WTC11 (cell line): ENCODE measurements around the gene KSR1. TPM values are rescaled to one million over a fixed set of nuclear protein-coding genes. Genes with fewer than 3 reads are reported as not detected.
A peak's percentile ranks its signal among the peaks of the same experiment; 100 is the strongest.

ENCODE experiments used
- ATAC-seq: fragments of 200-7000 bp; cut with Tn5 transposase; 2 replicates; pipeline ENCODE4 v1.10.0; 2021; ENCODE audit warnings: mild to moderate bottlenecking, moderate library complexity
- CTCF ChIA-PET: fragments of 300-600 bp; sonication (Branson Sonifier 250); formaldehyde crosslinking; loops from one replicate; lab custom pipeline; 2021; ENCODE audit warnings: antibody characterized with exemption; lab: Charles Lee
- POLR2A ChIA-PET: fragments of 350-600 bp; sonication (Branson Sonifier 250); formaldehyde crosslinking; loops from one replicate; lab custom pipeline; 2021; ENCODE audit warnings: antibody characterized with exemption; lab: Charles Lee
- DNase-seq: peaks from one replicate; pipeline ENCODE4 v3.0.0; 2021; ENCODE audit warnings: low spot score
- H3K27ac Mint-ChIP-seq: 2 replicates; pipeline ENCODE4 v1.8.0; 2021; ENCODE audit warnings: mixed read lengths
- H3K27me3 Mint-ChIP-seq: 2 replicates; pipeline ENCODE4 v1.8.0; 2021; ENCODE audit warnings: low read depth, mild to moderate bottlenecking, moderate library complexity, mixed read lengths
- H3K36me3 Mint-ChIP-seq: 2 replicates; pipeline ENCODE4 v1.8.0; 2021; ENCODE audit warnings: mixed read lengths
- H3K4me1 Mint-ChIP-seq: 2 replicates; pipeline ENCODE4 v1.8.0; 2022; ENCODE audit warnings: mixed read lengths
- H3K4me3 Mint-ChIP-seq: 2 replicates; pipeline ENCODE4 v1.8.0; 2021; ENCODE audit warnings: mild to moderate bottlenecking, moderate library complexity, mixed read lengths
- H3K9me3 Mint-ChIP-seq: 2 replicates; pipeline ENCODE4 v1.8.0; 2021; ENCODE audit warnings: mixed read lengths
- ARID4B ChIP-seq: sonication (generic); formaldehyde crosslinking; IDR thresholded peaks from 2 replicates; pipeline ENCODE4 v1.8.0; 2023; ENCODE audit warnings: missing genetic modification reagents, mild to moderate bottlenecking, borderline replicate concordance
- CDX4 ChIP-seq: fragments of 250-450 bp; sonication (Bioruptor Pico); IDR thresholded peaks from 2 replicates; pipeline ENCODE4 v1.9.0; 2021; ENCODE audit warnings: moderate library complexity, mild to moderate bottlenecking, inconsistent platforms, borderline replicate concordance
- CREM ChIP-seq: sonication (generic); formaldehyde crosslinking; IDR thresholded peaks from 2 replicates; pipeline ENCODE4 v1.8.1; 2022; ENCODE audit warnings: mild to moderate bottlenecking, missing genetic modification reagents, moderate library complexity
- EMX1 ChIP-seq: fragments of 250-450 bp; sonication (Bioruptor Pico); IDR thresholded peaks from 2 replicates; pipeline ENCODE4 v1.8.0; 2021; ENCODE audit warnings: mild to moderate bottlenecking
- ERG ChIP-seq: fragments of 250-450 bp; sonication (Bioruptor Pico); IDR thresholded peaks from 2 replicates; pipeline ENCODE4 v1.8.0; 2021; ENCODE audit warnings: mild to moderate bottlenecking
- ETV6 ChIP-seq: sonication (generic); formaldehyde crosslinking; IDR thresholded peaks from 2 replicates; pipeline ENCODE4 v1.8.1; 2022; ENCODE audit warnings: mild to moderate bottlenecking, missing genetic modification reagents
- FOXJ3 ChIP-seq: sonication (generic); formaldehyde crosslinking; IDR thresholded peaks from 2 replicates; pipeline ENCODE4 v1.9.0; 2021; ENCODE audit warnings: missing genetic modification reagents, mild to moderate bottlenecking, borderline replicate concordance
- FOXP1 ChIP-seq: sonication (generic); formaldehyde crosslinking; IDR thresholded peaks from 2 replicates; pipeline ENCODE4 v1.8.0; 2022; ENCODE audit warnings: missing genetic modification reagents, mild to moderate bottlenecking, moderate library complexity, borderline replicate concordance
- GRHL2 ChIP-seq: fragments of 250-450 bp; sonication (Bioruptor Pico); IDR thresholded peaks from 2 replicates; pipeline ENCODE4 v1.8.0; 2022; ENCODE audit warnings: mild to moderate bottlenecking, moderate library complexity; ENCODE audit not compliant: insufficient replicate concordance, severe bottlenecking
- HMGA2 ChIP-seq: fragments of 250-450 bp; sonication (Bioruptor Pico); IDR thresholded peaks from 2 replicates; pipeline ENCODE4 v1.4.0; 2021; ENCODE audit warnings: mild to moderate bottlenecking, moderate library complexity
- JUN ChIP-seq: sonication (generic); formaldehyde crosslinking; IDR thresholded peaks from 2 replicates; pipeline ENCODE4 v1.8.0; 2023; ENCODE audit warnings: mild to moderate bottlenecking, missing genetic modification reagents
- TCF7 ChIP-seq: sonication (generic); formaldehyde crosslinking; IDR thresholded peaks from 2 replicates; pipeline ENCODE4 v1.8.0; 2022; ENCODE audit warnings: mild to moderate bottlenecking, low read depth, missing genetic modification reagents, moderate library complexity
- USF2 ChIP-seq: sonication (generic); formaldehyde crosslinking; IDR thresholded peaks from 2 replicates; pipeline ENCODE4 v1.8.1; 2023; ENCODE audit warnings: mild to moderate bottlenecking, missing genetic modification reagents, moderate library complexity
- ZNF232 ChIP-seq: sonication (generic); formaldehyde crosslinking; IDR thresholded peaks from 2 replicates; pipeline ENCODE4 v1.8.0; 2022; ENCODE audit warnings: mild to moderate bottlenecking, missing genetic modification reagents
- total RNA-seq: library from RNA; stranded (reverse); gene quantifications from 3 replicates; pipeline ENCODE4 v1.2.3, GENCODE V29; 2021
- TF ChIP-seq, protein P1 (sequence below): sonication (generic); formaldehyde crosslinking; IDR thresholded peaks from 2 replicates; pipeline ENCODE4 v1.8.0; 2022; ENCODE audit warnings: mild to moderate bottlenecking, missing genetic modification reagents
- TF ChIP-seq, protein P2 (sequence below): sonication (generic); formaldehyde crosslinking; IDR thresholded peaks from 2 replicates; pipeline ENCODE4 v1.8.0; 2022; ENCODE audit warnings: mild to moderate bottlenecking, missing genetic modification reagents
- TF ChIP-seq, protein P3 (sequence below): sonication (generic); formaldehyde crosslinking; IDR thresholded peaks from 2 replicates; pipeline ENCODE4 v1.8.1; 2023; ENCODE audit warnings: mild to moderate bottlenecking, missing genetic modification reagents
- TF ChIP-seq, protein P4 (sequence below): sonication (generic); formaldehyde crosslinking; IDR thresholded peaks from 2 replicates; pipeline ENCODE4 v1.8.1; 2022; ENCODE audit warnings: mild to moderate bottlenecking, missing genetic modification reagents, moderate library complexity, borderline replicate concordance
- TF ChIP-seq, protein P5 (sequence below): fragments of 250-450 bp; sonication (Bioruptor Pico); IDR thresholded peaks from 2 replicates; pipeline ENCODE4 v1.9.0; 2021; ENCODE audit warnings: mild to moderate bottlenecking

Gene KSR1
- total RNA-seq, 1 experiment from 2014 or later: 45.5 TPM

DNA sequence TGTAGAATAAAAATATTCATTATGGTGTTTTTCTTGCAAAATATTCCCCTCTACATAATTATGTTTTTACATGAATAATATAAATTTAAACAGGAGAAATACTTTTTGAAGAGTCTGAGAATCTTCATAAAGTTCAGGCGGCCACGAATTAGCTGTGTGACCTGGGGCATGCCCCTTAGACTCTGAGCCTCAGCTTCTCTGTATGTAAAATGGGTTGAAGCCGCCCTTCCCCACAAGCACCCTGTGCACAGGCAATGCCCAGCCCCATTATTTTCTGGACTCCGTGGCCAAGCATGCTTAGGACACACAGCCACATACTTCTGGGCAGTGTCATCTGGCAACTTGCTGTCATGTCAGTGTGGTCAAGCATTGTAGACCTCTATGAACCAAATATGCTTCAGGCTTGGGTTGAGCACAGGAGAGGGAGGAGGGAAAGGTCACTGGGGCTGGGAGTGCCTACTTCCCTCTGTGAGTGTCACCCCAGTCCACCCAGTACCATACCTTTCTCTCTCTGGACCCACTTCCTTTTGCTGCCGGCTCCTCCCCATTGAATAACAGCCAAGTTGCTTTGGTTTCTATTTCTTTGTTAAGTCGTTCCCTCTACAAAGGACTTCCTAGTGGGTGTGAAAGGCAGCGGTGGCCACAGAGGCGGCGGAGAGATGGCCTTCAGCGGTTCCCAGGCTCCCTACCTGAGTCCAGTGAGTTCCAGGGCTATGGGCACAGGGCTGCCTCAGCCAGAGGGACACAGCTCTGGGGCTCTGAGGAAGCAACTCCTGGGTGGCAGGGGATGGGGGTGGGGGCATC, 174.6 kb downstream of the KSR1 start, which contains the start of gene LGALS9:
LGALS9 (plus strand) TSS at position 582 of the 804 bp plus-strand sequence; CDS start at position 660, 78 bp downstream.
- CTCF ChIA-PET: interaction anchor here (0.6 to 2.3 kb wide), 4 partner anchors 32 to 652 kb away, joined by 3 to 6 read pairs (median 5); no protein-coding TSS in a partner anchor
- POLR2A ChIA-PET: no interaction called here
- Mint-ChIP-seq H3K4me3 (no peak within 1 kb of the TSS), H3K27me3 (no peaks in the 10 kb centered on the region), H3K9me3 (no peaks in the 10 kb centered on the region), H3K36me3 (peaks cover 7% of the 10 kb centered on the region), H3K4me1 (0 out of 2 replicates have a peak, but pooled peaks cover 3% of the 10 kb centered on the region), H3K27ac (0 out of 2 replicates have a peak within 1 kb of the TSS, but pooled peaks have one; percentile 60)
- ATAC-seq (0 out of 2 replicates have a peak, but pooled peaks have one; percentile 34), DNase-seq (no peak)
- TF ChIP-seq, protein P1, sequence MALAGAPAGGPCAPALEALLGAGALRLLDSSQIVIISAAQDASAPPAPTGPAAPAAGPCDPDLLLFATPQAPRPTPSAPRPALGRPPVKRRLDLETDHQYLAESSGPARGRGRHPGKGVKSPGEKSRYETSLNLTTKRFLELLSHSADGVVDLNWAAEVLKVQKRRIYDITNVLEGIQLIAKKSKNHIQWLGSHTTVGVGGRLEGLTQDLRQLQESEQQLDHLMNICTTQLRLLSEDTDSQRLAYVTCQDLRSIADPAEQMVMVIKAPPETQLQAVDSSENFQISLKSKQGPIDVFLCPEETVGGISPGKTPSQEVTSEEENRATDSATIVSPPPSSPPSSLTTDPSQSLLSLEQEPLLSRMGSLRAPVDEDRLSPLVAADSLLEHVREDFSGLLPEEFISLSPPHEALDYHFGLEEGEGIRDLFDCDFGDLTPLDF: no peak
- TF ChIP-seq, protein P2, sequence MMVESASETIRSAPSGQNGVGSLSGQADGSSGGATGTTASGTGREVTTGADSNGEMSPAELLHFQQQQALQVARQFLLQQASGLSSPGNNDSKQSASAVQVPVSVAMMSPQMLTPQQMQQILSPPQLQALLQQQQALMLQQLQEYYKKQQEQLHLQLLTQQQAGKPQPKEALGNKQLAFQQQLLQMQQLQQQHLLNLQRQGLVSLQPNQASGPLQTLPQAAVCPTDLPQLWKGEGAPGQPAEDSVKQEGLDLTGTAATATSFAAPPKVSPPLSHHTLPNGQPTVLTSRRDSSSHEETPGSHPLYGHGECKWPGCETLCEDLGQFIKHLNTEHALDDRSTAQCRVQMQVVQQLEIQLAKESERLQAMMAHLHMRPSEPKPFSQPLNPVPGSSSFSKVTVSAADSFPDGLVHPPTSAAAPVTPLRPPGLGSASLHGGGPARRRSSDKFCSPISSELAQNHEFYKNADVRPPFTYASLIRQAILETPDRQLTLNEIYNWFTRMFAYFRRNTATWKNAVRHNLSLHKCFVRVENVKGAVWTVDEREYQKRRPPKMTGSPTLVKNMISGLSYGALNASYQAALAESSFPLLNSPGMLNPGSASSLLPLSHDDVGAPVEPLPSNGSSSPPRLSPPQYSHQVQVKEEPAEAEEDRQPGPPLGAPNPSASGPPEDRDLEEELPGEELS (CRISPR knock-in tag): no peak
- TF ChIP-seq, protein P3, sequence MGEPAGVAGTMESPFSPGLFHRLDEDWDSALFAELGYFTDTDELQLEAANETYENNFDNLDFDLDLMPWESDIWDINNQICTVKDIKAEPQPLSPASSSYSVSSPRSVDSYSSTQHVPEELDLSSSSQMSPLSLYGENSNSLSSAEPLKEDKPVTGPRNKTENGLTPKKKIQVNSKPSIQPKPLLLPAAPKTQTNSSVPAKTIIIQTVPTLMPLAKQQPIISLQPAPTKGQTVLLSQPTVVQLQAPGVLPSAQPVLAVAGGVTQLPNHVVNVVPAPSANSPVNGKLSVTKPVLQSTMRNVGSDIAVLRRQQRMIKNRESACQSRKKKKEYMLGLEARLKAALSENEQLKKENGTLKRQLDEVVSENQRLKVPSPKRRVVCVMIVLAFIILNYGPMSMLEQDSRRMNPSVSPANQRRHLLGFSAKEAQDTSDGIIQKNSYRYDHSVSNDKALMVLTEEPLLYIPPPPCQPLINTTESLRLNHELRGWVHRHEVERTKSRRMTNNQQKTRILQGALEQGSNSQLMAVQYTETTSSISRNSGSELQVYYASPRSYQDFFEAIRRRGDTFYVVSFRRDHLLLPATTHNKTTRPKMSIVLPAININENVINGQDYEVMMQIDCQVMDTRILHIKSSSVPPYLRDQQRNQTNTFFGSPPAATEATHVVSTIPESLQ: no peak
- TF ChIP-seq GRHL2 (CRISPR knock-in tag): no peak
- TF ChIP-seq EMX1: no peak
- no peak for TF ChIP-seq ZNF232 (CRISPR knock-in tag)
- no peak for TF ChIP-seq ERG (CRISPR knock-in tag)
- no peak for TF ChIP-seq TCF7 (CRISPR knock-in tag)
- TF ChIP-seq JUN: no peak
- TF ChIP-seq, protein P4, sequence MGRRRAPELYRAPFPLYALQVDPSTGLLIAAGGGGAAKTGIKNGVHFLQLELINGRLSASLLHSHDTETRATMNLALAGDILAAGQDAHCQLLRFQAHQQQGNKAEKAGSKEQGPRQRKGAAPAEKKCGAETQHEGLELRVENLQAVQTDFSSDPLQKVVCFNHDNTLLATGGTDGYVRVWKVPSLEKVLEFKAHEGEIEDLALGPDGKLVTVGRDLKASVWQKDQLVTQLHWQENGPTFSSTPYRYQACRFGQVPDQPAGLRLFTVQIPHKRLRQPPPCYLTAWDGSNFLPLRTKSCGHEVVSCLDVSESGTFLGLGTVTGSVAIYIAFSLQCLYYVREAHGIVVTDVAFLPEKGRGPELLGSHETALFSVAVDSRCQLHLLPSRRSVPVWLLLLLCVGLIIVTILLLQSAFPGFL: no peak
- TF ChIP-seq USF2 (CRISPR knock-in tag): no peak
- no peak for TF ChIP-seq ARID4B (CRISPR knock-in tag)
- TF ChIP-seq ETV6 (CRISPR knock-in tag): no peak
- TF ChIP-seq CREM (CRISPR knock-in tag): no peak
- TF ChIP-seq, protein P5, sequence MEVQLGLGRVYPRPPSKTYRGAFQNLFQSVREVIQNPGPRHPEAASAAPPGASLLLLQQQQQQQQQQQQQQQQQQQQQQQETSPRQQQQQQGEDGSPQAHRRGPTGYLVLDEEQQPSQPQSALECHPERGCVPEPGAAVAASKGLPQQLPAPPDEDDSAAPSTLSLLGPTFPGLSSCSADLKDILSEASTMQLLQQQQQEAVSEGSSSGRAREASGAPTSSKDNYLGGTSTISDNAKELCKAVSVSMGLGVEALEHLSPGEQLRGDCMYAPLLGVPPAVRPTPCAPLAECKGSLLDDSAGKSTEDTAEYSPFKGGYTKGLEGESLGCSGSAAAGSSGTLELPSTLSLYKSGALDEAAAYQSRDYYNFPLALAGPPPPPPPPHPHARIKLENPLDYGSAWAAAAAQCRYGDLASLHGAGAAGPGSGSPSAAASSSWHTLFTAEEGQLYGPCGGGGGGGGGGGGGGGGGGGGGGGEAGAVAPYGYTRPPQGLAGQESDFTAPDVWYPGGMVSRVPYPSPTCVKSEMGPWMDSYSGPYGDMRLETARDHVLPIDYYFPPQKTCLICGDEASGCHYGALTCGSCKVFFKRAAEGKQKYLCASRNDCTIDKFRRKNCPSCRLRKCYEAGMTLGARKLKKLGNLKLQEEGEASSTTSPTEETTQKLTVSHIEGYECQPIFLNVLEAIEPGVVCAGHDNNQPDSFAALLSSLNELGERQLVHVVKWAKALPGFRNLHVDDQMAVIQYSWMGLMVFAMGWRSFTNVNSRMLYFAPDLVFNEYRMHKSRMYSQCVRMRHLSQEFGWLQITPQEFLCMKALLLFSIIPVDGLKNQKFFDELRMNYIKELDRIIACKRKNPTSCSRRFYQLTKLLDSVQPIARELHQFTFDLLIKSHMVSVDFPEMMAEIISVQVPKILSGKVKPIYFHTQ (CRISPR knock-in tag): no peak
- no peak for TF ChIP-seq CDX4 (CRISPR knock-in tag)
- no peak for TF ChIP-seq HMGA2 (CRISPR knock-in tag)
- no peak for TF ChIP-seq FOXP1
- TF ChIP-seq FOXJ3 (CRISPR knock-in tag): no peak
